Peyer's patch (tissue), 4 donors: ENCODE data around the gene KL. TPM values are rescaled to one million over a fixed set of nuclear protein-coding genes. Genes with fewer than 3 reads are reported as not detected.

ENCODE experiments used
- DNase-seq, 3 donors: peaks; one replicate each; pipeline ENCODE4 v3.0.0-alpha.2; 2017 to 2019
- H3K27ac ChIP-seq, 4 donors: fragments of 200-600 bp; sonication (generic); one replicate each; pipeline ENCODE4 v1.5.1; 2016 to 2019
- H3K27me3 ChIP-seq, 2 donors: fragments of 200-600 bp; sonication (generic); one replicate each; pipeline ENCODE4 v1.5.1; 2019
- H3K36me3 ChIP-seq, 3 donors: fragments of 200-600 bp; sonication (generic); one replicate each; pipeline ENCODE4 v1.5.1; 2016 to 2019
- H3K4me1 ChIP-seq, 4 donors: fragments of 200-600 bp; sonication (generic); one replicate each; pipeline ENCODE4 v1.5.1; 2016 to 2019
- H3K4me3 ChIP-seq, 4 donors: fragments of 200-600 bp; sonication (generic); 1 replicate in 3 of 4; 2 replicates in 1 of 4; pipeline ENCODE4 v1.5.1; 2016 to 2019; ENCODE audit warnings: mild to moderate bottlenecking in 1 of 4
- H3K9me3 ChIP-seq, 4 donors: fragments of 200-600 bp; sonication (generic); one replicate each; pipeline ENCODE4 v1.5.1; 2016 to 2019; ENCODE audit warnings: mild to moderate bottlenecking in 1 of 4
- POLR2A ChIP-seq, 2 donors: fragments of 450-650 bp; IDR thresholded peaks; one replicate each; pipeline ENCODE4 v1.5.1; 2017; ENCODE audit warnings: antibody characterized with exemption in 2 of 2, mild to moderate bottlenecking in 2 of 2, moderate library complexity in 2 of 2
- total RNA-seq, 4 donors: library from RNA; depleted of rRNA; stranded (reverse); fragments of >200 nt; gene quantifications; one replicate each; pipeline ENCODE4 v1.1.0, GENCODE V29; 2016
- TF ChIP-seq, protein P1 (sequence below), 6 experiments: fragments of 450-650 bp in 4 of 6; fragments of 200-600 bp in 2 of 6; sonication (generic) in 1 of 6; IDR thresholded peaks; one replicate each; pipeline ENCODE4 v1.5.1; 2017 to 2019; ENCODE audit warnings: antibody characterized with exemption in 6 of 6, mild to moderate bottlenecking in 3 of 6, moderate library complexity in 1 of 6

KL gene
- total RNA-seq, 4 donors from 2014 or later, result 2.5 to 7.0 (median 4.9) TPM

DNA sequence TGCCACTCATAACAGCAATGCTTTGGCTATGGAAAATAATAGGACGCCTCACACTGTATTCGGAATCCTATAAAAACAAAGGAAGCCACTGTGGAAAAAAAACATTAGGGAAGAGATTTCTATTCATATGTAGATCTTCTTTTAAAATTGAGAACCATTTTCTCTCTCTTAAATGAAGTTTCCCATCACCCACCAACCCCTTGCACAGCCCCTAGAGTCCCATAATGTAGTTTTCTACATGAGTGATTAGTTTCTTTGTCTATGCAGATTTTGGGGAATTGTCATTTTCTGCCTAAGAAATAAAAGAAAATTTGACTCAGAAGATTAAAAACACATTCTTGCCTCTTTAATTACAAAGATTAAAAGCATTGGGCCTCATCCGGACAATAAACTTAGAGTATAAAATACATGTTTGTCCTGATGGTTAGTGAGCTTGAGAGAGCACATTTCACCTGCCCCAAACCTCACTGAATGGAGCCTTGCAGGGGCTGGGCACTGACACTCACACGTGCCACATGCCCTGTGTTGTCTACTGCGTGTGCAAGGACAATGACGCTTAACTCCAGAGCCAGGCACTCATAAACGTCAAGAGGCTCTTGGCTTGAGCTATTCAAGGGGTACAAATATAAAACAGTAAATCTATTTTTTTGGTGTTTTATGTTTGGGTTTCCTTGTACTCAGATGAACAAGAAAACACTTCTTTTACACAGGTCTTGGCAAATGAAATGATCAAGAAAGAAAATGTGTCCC, 40.0 kb upstream of the KL start:
- TF ChIP-seq, protein P1, sequence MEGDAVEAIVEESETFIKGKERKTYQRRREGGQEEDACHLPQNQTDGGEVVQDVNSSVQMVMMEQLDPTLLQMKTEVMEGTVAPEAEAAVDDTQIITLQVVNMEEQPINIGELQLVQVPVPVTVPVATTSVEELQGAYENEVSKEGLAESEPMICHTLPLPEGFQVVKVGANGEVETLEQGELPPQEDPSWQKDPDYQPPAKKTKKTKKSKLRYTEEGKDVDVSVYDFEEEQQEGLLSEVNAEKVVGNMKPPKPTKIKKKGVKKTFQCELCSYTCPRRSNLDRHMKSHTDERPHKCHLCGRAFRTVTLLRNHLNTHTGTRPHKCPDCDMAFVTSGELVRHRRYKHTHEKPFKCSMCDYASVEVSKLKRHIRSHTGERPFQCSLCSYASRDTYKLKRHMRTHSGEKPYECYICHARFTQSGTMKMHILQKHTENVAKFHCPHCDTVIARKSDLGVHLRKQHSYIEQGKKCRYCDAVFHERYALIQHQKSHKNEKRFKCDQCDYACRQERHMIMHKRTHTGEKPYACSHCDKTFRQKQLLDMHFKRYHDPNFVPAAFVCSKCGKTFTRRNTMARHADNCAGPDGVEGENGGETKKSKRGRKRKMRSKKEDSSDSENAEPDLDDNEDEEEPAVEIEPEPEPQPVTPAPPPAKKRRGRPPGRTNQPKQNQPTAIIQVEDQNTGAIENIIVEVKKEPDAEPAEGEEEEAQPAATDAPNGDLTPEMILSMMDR (IDR thresholded peaks at IDR 0.05), result no peak
- no peak for TF ChIP-seq POLR2A (IDR thresholded peaks at IDR 0.05)
- Histone ChIP-seq H3K27ac (no peak overlapping the region), H3K27me3 (no peaks in the 10 kb centered on the region), H3K36me3 (no peaks in the 10 kb centered on the region), H3K9me3 (no peaks in the 10 kb centered on the region), H3K4me3 (no peak overlapping the region), H3K4me1 (no peaks in the 10 kb centered on the region)
- DNase-seq, result no peak

DNA sequence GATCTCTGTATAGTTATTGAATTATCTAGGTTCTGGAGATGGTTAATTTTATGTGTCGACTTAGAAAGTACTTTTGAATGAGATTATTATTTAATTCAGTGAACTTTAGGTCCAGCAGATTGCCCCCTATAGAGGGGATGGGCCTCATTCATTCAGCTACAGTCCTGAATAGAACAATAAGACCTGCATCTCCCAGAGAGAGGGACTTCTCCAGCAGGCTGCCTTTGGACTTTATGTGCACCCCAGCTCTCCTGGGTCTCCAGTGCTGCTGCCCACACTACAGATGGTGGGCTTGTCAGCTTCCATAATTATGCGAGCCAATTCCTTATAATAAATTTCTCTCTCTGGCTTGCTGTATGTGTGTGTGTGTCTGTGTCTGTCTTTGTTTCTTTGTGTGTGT, 39.3 kb upstream of the KL start:
- Histone ChIP-seq H3K27me3 (no peaks in the 10 kb centered on the region), H3K4me3 (no peak overlapping the region), H3K27ac (no peak overlapping the region), H3K4me1 (no peaks in the 10 kb centered on the region), H3K9me3 (no peaks in the 10 kb centered on the region), H3K36me3 (no peaks in the 10 kb centered on the region)
- TF ChIP-seq, protein P1 (IDR thresholded peaks at IDR 0.05), result no peak
- TF ChIP-seq POLR2A (IDR thresholded peaks at IDR 0.05), result no peak
- no peak for DNase-seq

DNA sequence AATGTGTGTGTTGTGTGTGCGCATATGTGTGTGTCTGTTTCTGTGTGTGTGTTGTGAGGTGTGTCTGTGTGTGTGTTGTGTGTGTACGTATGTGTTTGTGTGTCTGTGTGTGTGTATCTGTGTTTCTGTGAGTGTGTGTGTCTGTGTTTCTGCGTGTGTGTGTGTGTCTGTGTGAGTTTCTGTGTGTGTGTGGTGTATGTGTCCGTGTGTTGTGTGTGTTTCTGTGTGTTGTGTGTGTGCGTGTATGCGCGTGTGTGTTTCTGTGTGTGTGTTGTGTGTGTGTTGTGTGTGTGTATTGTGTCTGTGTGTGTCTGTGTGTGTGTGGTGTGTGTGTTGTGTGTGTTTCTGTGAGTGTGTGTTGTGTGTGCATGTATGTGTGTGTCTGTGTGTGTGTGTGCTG, 38.9 kb upstream of the KL start:
- TF ChIP-seq, protein P1 (IDR thresholded peaks at IDR 0.05), result no peak
- no peak for TF ChIP-seq POLR2A (IDR thresholded peaks at IDR 0.05)
- no peaks in the 10 kb centered on the region for H3K27me3 ChIP-seq
- no peak overlapping the region for H3K4me3 ChIP-seq
- no peaks in the 10 kb centered on the region for H3K9me3 ChIP-seq
- H3K4me1 ChIP-seq, result no peaks in the 10 kb centered on the region
- DNase-seq, result no peak
- no peaks in the 10 kb centered on the region for H3K36me3 ChIP-seq
- H3K27ac ChIP-seq, result no peak overlapping the region

DNA sequence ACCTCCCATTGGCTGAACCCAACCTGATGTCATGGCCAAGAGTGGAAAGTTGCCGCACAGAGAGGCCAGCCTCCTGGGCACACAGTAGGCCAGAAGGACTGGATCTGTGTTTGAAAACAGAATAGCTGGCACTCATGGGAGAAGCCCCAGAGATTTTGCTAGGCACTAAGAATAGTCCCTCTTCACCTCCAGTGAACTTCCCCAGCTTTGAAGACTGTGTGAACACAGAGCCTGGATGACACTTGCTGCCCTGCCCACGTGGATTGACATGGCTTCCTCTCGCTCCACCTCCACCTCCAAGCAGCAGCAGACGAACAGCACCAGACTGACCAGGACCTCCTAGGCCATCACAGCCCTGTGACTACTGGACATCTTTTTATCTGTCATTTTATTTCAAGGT, 37.9 kb upstream of the KL start:
- H3K36me3 ChIP-seq, result no peaks in the 10 kb centered on the region
- TF ChIP-seq, protein P1 (IDR thresholded peaks at IDR 0.05), result no peak
- no peak for TF ChIP-seq POLR2A (IDR thresholded peaks at IDR 0.05)
- no peaks in the 10 kb centered on the region for H3K4me1 ChIP-seq
- no peak for DNase-seq
- H3K27me3 ChIP-seq, result no peaks in the 10 kb centered on the region
- H3K9me3 ChIP-seq, result no peaks in the 10 kb centered on the region
- no peak overlapping the region for H3K27ac ChIP-seq
- H3K4me3 ChIP-seq, result no peak overlapping the region

DNA sequence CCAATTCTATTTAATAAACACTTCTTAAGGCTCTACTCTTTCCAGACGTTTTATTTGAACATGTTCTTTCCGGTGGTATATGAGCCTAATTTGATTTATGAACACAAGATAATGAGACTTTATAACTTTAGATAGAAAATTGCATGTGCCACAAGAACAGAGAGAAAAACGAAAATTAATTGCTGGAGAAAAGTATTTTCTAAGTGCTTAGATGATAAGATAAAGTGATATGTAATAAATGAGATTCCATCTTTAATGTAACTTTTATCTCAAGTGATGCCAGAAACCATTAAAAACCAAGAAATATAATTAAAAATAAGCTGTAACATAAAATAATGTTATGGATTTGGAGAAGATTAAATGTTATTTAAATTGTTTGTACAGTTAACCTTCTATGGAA, 33.2 kb upstream of the KL start:
- no peak for DNase-seq
- Histone ChIP-seq H3K4me3 (no peak overlapping the region), H3K36me3 (no peaks in the 10 kb centered on the region), H3K27ac (no peak overlapping the region), H3K4me1 (no peaks in the 10 kb centered on the region), H3K9me3 (no peaks in the 10 kb centered on the region), H3K27me3 (no peaks in the 10 kb centered on the region)
- no peak for TF ChIP-seq POLR2A (IDR thresholded peaks at IDR 0.05)
- TF ChIP-seq, protein P1 (IDR thresholded peaks at IDR 0.05), result no peak
